ENCODE results near the gene CEP41.

DNA sequence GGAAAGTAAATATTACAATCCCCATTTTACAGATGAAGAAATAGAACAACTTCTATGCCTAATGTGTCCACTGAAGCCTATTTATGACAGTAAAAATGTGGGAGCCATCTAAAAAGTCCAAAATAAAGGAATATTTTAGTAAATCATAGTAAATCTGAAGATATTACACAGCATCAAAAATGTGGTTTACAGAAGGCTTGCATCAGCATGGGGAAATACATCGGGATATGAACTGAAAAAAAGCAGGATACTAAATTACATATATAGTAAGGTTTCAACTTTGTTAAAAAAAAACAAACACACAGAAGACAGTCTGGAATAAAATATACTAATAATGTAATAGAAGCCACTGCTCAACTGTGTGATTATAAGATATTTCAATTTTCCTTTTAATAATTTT lies 39.7 kb downstream of the CEP41 start:
- TF ChIP-seq, protein P1, sequence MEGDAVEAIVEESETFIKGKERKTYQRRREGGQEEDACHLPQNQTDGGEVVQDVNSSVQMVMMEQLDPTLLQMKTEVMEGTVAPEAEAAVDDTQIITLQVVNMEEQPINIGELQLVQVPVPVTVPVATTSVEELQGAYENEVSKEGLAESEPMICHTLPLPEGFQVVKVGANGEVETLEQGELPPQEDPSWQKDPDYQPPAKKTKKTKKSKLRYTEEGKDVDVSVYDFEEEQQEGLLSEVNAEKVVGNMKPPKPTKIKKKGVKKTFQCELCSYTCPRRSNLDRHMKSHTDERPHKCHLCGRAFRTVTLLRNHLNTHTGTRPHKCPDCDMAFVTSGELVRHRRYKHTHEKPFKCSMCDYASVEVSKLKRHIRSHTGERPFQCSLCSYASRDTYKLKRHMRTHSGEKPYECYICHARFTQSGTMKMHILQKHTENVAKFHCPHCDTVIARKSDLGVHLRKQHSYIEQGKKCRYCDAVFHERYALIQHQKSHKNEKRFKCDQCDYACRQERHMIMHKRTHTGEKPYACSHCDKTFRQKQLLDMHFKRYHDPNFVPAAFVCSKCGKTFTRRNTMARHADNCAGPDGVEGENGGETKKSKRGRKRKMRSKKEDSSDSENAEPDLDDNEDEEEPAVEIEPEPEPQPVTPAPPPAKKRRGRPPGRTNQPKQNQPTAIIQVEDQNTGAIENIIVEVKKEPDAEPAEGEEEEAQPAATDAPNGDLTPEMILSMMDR (IDR thresholded peaks at IDR 0.05; ENCODE audit: poor library complexity, severe bottlenecking) = no peak
- TF ChIP-seq EP300 (conservative IDR thresholded peaks at IDR 0.05; ENCODE audit: poor library complexity, severe bottlenecking) (no peak), TAF1 (IDR thresholded peaks at IDR 0.05; ENCODE audit: low read depth) (no peak), REST (IDR thresholded peaks at IDR 0.05; ENCODE audit: borderline replicate concordance) (no peak)

Measured in neural cell (in vitro differentiated cells).